WERI-Rb-1 (cell line): ENCODE results near the gene IVL.

Experiments used
- DNase-seq: peaks from one replicate; pipeline ENCODE4 v3.0.0-alpha.2; 2020
- H3K27ac ChIP-seq: fragments of 250-450 bp; sonication (Bioruptor Pico); 2 replicates; pipeline ENCODE4 v1.5.1; 2020; ENCODE audit warnings: mild to moderate bottlenecking, moderate library complexity
- H3K27me3 ChIP-seq: fragments of 250-450 bp; sonication (Bioruptor Pico); 2 replicates; pipeline ENCODE4 v1.5.1; 2021; ENCODE audit warnings: mild to moderate bottlenecking, low read depth, moderate library complexity; ENCODE audit not compliant: insufficient read depth, severe bottlenecking
- H3K36me3 ChIP-seq: fragments of 250-450 bp; sonication (Bioruptor Pico); 2 replicates; pipeline ENCODE4 v1.5.1; 2020; ENCODE audit warnings: mild to moderate bottlenecking, moderate library complexity
- H3K4me3 ChIP-seq: 2 replicates; pipeline ENCODE4 v1.5.1; 2011; ENCODE audit warnings: low read depth, mild to moderate bottlenecking, control low read depth, low read length
- H3K9me3 ChIP-seq: fragments of 250-450 bp; sonication (Bioruptor Pico); 2 replicates; pipeline ENCODE4 v1.5.1; 2021; ENCODE audit warnings: mild to moderate bottlenecking, moderate library complexity; ENCODE audit not compliant: severe bottlenecking
- CTCF ChIP-seq: IDR thresholded peaks from 2 replicates; pipeline ENCODE4 v1.5.1; 2011; ENCODE audit warnings: low read depth, mild to moderate bottlenecking, control low read depth, inconsistent platforms, low read length

The IVL gene

GRCh38 chr1:152926091-152926490 is 17.7 kb downstream of the IVL start:
- Histone ChIP-seq H3K27me3 (no peaks in the 10 kb centered on the region), H3K36me3 (no peaks in the 10 kb centered on the region), H3K27ac (no peak overlapping the region), H3K4me3 (no peak overlapping the region), H3K9me3 (peaks cover 6% of the 10 kb centered on the region)
- DNase-seq, result peak; percentile 68
- TF ChIP-seq CTCF, result peak; percentile 90

GRCh38 chr1:152928671-152929070 is 20.3 kb downstream of the IVL start:
- no peak overlapping the region for H3K4me3 ChIP-seq
- peaks cover 6% of the 10 kb centered on the region for H3K9me3 ChIP-seq
- no peak overlapping the region for H3K27ac ChIP-seq
- no peaks in the 10 kb centered on the region for H3K27me3 ChIP-seq
- no peak for DNase-seq
- H3K36me3 ChIP-seq, result no peaks in the 10 kb centered on the region
- no peak for TF ChIP-seq CTCF

GRCh38 chr1:152932170-152932811 is 23.9 kb downstream of the IVL start:
- no peaks in the 10 kb centered on the region for H3K36me3 ChIP-seq
- no peak for DNase-seq
- no peak overlapping the region for H3K27ac ChIP-seq
- no peak overlapping the region for H3K4me3 ChIP-seq
- H3K27me3 ChIP-seq, result no peaks in the 10 kb centered on the region
- H3K9me3 ChIP-seq, result no peaks in the 10 kb centered on the region
- TF ChIP-seq CTCF, result no peak

GRCh38 chr1:152933196-152933595 is 24.9 kb downstream of the IVL start:
- no peak for DNase-seq
- Histone ChIP-seq H3K9me3 (no peaks in the 10 kb centered on the region), H3K27ac (no peak overlapping the region), H3K4me3 (no peak overlapping the region), H3K27me3 (no peaks in the 10 kb centered on the region), H3K36me3 (no peaks in the 10 kb centered on the region)
- no peak for TF ChIP-seq CTCF

GRCh38 chr1:152940614-152941013 is 32.3 kb downstream of the IVL start:
- Histone ChIP-seq H3K36me3 (no peaks in the 10 kb centered on the region), H3K9me3 (peaks cover 4% of the 10 kb centered on the region), H3K27me3 (no peaks in the 10 kb centered on the region), H3K27ac (no peak overlapping the region), H3K4me3 (no peak overlapping the region)
- no peak for TF ChIP-seq CTCF
- DNase-seq, result no peak
